Measurements from ENCODE around the gene MYL12A. TPM values are rescaled to one million over a fixed set of nuclear protein-coding genes. Genes with fewer than 3 reads are reported as not detected.
"Not testable (repeated sequence)": the region's sequence is repeated elsewhere in the genome, so short reads cannot be mapped to it uniquely, and the experiment has no call there.

The MYL12A gene
- total RNA-seq, 1 experiment from 2014 or later: 647 TPM

DNA sequence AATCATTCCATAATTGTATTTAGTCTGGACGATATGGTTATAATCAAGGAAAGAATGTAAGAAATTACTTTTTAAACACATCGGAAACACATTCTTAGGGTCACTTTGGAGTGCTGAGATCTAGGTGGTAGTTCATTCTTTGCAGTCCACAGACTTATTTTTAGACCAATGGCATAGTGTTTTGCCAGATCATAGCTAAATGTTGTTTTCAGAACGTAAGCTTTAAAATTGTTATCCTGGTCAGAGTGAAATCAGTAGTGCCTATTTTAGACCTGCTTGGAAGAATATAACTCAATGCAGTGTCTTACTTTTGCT lies 4.3 kb downstream of the MYL12A start:
- no peak for DNase-seq (ENCODE audit: extremely low read depth, low read depth)

DNA sequence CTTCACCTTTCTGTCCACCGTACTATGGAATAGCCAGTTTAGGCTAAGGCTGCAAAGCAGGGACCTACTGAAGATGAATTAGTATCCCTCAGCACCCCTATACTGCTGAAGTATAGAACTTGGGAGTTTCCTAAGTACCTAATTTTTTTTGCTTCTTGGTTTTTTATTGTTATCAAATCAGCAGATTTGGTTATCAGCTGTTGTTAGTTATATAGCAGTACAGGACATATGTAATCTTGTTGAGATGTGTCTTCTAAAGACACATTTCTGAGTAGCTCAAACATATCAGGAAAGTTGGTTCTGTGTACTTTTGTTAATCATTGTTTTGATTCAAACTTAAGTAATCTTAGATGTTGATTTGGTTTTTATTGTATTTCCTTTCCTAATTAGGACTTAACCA lies 5.2 kb downstream of the MYL12A start:
- no peak for DNase-seq (ENCODE audit: extremely low read depth, low read depth)

DNA sequence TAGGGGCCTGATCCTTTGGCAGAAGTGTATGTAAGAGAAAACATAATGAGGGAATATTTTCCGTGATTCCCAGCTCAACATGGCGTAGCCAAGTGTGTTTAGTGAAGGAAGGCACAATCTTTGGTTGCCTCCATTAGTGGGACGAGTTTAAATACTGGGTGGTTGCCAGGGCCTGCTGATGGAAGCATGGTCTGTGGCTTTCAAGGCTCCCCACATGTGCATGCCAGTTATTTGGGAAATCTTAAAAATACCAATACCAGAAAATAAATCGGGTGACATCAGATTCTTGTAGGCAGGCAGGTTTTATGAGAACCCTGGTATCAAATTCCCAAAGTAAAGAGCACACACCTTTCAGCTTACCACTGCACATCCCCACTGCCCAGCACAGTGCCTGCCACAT lies 7.1 kb downstream of the MYL12A start:
- DNase-seq (ENCODE audit: extremely low read depth, low read depth): no peak

DNA sequence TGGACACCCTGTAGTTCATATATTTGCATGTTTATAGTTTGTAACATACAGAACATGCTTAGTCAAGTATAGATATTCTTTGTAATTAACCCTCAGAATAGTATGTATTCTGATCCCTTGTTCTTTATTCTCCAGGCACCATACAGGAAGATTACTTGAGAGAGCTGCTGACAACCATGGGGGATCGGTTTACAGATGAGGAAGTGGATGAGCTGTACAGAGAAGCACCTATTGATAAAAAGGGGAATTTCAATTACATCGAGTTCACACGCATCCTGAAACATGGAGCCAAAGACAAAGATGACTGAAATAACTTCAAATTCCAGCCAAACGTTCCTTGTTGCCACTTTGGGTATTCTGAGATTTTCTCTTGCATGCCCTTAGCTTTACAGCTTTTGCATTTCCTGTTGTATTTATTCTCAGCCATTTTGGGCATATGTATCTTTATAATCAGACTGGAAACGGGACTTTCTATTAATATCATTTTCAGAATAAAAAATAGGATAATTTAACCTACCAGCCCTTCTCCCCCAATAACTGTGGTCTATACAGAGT lies 8.1 kb downstream of the MYL12A start:
- no peak for DNase-seq (ENCODE audit: extremely low read depth, low read depth)

DNA sequence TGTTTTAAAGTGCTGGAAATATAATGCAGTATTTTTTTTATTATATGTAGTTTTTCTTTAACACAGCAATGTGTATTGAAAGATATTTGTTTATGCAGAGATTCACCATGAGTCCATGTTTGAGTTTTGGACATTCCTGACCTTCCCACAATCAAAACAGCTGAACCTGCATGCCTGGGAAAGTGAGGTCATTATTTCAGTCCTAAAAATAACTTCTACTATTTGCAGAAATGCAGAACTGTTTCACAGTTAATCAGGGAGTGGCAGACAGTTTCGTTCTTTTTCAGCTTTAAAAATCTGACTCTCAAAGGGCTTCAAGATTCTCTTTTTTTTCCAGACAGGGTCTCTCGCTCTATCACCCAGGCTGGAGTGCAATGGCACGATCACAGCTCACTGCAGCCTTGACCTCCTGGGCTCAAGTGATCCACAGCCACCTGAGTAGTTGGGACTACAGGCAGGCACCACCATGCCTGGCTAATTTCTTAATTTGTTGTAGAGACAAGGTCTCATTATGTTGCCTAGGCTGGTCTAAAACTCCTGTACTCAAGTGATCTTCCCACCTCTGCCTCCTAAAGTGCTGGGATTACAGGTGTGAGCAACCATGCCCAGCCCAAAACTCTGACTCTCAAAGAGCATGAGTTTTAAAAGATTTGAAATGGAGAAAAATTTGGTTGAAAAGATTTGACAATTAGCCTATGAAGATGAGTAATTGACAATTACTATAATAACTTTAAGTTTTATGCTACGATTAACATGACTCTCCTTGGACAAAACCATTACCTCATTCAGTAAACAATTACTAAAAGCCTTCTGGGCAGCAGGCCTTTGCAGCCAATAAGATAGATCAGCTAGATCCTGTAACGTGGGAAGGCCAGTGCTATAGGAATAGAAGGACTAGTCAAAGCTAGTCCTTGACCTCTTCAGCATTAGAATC lies 9.4 kb downstream of the MYL12A start:
- DNase-seq (ENCODE audit: extremely low read depth, low read depth): no peak

DNA sequence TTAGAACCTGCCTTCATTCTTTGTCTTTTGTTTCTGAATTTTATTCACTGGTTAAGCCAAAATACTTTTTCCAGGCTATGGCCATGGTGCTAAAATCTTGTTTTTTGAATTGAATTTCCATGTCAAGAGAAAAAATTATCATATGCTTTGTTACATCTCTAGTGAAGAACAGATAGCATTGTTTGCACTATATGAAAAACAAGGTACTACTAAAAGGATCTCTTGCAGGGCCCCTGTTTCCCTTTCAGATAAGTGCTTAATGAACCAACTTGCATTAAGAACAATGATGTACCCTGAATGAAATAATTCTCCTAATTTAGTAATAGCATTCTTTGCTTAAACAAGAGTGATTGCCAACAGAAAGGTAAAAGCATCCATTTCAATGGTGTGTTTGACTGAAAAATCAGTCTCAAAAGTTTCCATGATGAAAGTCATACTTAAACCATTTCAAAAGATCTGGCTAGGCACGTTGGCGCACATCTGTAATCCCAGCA lies 10.1 kb downstream of the MYL12A start:
- DNase-seq (ENCODE audit: extremely low read depth, low read depth): no peak

DNA sequence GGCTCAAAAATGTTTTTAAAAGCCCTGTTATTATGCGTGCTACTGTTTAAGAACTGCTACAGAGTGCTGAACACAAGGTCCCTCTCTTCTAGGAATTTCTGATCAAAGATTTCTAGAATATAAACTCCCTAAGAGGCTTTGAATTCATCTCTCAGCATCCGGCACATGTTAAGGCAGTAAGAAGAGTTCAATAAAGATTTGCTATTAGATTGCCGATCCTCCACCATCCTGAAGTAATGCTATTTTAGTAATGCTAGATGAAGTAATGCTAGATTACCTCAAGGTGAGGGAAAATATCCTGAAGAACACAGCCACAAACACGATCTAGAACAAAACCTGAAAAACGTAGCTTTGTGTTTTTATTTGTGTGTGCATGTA lies 13.4 kb downstream of the MYL12A start:
- no peak for DNase-seq (ENCODE audit: extremely low read depth, low read depth)

DNA sequence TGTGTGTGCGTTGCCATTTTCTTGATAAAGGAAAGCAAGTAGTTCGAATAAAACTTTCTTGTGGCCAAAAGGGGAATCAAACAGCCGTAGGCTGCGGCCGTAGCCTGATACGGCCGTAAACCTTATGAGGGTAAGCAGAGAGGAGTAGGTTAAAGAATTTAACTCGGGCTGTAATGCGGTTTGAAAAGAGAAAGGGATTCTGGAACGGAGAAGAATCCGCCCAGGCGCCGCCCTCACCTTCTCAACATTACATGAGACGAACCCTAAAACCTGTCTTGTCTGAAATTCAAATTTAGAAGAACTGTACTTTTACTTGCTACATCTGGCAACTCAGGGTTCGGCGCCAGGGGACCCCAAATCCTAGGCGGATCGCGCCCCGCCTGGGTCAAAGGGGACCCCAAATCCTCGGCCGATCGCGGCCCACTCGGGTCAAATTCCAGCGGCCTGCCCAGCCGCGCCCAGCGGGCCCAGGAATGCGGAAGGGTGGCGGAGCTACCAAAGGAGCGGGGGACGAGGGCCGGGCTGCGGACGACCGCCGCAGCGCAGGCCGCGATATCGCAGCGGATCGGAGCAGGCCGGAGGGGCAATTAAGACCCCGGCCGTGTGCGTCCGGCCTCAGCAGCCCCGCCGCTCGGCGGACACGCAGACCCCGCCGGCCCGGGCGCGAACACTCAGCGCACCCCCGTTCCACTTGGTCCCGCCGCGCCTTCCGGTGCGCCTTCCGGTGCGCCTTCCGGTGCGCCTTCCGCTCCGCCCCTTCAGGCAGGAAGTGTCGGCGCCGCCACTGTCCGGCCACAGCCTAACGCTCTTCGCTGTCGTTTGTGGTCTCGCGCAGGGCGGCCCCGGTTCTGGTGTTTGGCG lies 14.0 kb downstream of the MYL12A start, which contains the start of gene MYL12B:
Gene MYL12B, plus strand, starts transcription at position 761 of the 861 bp plus-strand sequence. CDS start 10,766 bp downstream, outside the sequence.
- peak; percentile 58 for DNase-seq (ENCODE audit: extremely low read depth, low read depth)

DNA sequence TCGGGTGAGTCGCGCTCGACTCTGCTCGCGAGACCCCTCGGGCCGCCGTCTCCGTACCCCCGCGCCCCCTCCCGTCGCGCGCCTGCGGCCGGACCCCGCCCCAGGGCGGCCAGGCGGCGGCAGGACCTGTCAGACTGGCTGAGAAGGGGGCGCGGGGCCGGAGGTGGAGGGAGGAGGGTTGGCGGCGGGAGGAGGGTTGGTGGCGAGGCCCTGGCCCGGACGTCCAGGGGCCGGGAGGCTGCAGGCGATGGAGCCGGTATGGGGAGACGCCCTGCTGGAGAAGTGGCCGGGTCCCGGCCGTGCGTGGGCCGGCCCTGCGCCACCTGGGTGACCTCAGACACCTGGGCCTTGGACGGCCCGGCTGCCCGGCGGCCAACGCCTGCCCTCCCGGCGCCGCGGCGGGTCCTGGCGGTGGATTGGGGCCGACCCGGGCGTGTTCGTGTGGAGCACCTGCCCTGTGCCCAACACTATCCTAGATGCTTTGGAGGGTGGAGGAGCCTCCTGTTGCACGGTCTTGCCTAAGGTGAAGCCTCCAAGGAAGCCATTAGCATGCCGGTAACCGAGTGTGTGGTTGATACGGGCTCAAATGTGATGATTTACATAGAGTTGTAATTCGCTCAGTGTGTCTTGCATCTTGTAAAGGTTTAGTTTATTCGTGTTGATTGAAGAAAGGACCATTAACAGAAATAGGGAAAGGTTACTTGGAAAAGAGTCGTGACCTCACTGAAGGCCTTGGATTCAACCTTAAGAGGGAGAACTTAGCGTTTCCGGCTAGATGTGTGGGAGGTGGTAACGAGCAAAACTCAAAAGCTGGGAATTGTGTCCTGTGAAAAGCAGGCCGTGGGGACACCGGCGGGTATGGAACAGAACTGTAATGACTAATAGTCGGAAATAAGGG lies 14.9 kb downstream of the MYL12A start:
- no peak for DNase-seq (ENCODE audit: extremely low read depth, low read depth)

DNA sequence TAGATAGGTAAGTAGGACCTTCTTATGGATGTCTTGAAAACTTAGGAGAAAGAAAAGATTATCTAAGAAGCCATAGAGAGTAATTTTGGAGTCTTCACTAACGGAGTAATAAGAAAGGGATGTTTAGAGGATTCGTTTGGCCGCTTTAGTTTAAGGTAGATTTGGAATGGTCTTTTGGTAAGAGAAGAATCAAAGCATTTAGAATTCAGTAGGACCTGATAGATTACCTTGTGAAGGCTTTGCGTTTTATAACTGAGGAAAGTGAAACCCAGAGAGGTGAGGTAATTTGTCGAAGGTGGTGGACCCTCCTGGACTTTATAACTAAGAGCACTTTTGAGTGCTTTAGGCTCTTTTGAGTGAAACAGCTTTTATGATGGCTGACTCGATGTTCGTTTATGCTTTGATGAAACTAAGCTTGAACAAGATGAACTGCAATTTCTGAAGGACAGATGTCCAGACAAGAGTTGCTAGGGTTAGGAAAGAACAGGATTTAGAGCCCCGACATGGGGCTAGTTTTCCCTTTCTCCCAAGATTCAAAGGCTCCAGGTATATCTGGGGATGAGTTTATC lies 15.6 kb downstream of the MYL12A start:
- DNase-seq (ENCODE audit: extremely low read depth, low read depth): no peak

DNA sequence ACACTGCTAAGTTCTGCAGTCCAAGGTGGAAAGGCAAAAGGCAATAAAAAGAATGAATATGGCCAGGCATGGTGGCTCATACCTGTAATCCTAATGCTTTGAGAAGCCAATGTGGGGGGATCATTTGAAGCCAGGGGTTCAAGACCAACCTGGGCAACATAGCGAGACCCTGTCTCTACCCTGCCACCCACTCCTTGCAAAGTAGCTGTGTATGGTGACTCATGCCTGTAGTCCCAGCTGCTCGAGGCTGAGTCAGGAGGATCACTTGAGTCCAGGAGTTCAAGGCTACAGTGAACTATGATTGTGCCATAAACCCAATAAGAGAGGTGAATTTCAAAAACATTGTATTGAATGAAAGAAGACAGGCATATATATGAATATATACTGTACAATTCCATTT lies 16.8 kb downstream of the MYL12A start:
- no peak for DNase-seq (ENCODE audit: extremely low read depth, low read depth)

DNA sequence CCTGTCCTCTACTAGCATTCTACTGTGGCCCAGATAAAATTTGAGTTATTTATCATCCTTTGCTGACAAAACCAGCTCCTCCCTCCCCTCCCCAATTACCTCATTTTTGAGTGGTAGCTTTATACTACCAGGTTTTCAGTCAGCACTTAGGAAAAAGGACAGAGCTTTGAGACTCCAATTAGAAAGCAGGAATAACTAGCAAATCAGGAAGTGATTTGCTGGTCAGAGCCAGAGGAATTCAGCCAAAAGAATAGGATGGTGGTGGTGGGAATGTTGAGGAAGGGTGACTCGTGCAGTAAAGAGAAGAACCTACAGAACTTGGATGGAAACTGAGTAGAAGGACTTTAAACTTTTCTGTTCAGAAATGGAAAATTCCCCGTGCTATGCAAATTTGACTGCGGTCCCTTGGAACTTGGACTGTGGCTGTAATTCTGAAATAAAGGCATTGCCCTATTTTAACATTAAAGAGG lies 18.0 kb downstream of the MYL12A start:
- no peak for DNase-seq (ENCODE audit: extremely low read depth, low read depth)

DNA sequence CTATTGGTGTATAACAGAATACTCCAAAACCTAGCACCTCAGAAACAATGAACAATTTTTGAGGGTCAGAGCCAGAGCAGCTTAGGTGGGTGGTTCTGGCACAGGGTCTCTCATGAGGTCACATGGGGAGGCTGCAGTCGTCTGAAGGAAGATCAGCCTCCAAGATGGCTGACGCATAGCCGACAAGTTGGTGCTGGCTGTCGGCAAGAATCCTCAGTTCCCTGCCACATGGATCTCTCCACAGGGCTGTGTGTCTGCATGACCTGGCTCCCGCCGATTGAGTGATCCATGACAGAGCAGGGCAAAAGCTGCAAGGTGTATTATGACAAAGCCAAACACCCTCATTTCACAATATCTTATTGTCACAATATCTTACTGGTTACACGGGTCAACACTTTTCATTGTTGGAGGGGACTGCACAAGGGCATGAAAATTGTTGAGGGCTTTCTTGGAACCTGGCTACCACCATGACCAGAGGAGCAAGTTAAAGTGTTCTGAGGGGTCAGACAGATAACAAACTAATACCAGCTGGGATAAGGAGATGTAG lies 18.5 kb downstream of the MYL12A start:
- DNase-seq (ENCODE audit: extremely low read depth, low read depth): no peak

DNA sequence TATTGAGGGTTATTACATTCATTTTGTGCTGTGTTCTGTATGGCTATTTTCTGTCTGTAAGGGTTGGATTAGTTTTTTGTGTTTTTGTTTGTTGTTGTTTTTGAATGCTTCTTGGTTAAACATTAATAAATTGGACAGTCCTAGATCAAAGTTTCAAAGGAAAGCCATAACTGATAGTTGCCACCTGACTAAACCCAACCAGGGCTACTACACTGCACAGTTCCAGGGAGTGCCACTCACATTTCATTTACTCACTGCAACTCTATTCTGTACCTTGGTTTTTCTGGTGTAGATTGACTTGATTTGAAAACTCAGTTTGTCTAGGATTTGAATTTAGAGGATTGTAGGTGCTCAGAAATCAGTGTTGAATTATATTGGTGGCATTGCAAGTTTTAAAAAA lies 20.7 kb downstream of the MYL12A start:
- no peak for DNase-seq (ENCODE audit: extremely low read depth, low read depth)

DNA sequence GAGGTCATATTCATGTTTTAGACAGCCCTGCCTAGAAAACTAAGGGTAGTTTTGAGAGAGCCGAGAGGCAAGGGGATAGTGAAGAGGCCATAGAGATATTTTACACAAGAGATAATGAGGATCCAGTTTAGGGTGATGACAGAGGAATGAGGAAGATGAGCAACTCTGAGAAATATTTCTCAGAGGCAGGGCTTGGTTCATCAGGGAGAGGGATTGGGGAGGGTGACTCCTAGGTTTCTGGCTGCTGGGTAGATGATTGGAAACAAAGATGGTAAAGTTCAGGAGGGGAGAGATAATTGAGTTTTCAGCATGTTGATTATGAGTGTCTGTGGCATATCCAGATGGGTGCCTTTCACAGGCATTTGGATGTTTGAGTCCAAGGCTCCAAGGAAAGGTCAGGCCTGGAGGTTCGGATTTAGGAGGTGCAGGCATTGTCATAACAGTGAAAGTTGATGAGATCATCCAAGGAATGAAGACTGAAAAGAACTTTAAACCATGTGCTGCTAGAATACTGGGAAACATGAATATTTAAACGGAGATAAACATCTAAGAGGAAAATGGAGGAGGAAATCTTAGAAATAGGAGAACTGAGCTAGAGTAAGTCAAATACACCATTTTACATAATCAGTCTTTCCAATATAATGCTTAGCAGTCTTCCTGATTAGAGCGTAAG lies 21.8 kb downstream of the MYL12A start:
- DNase-seq (ENCODE audit: extremely low read depth, low read depth): no peak

DNA sequence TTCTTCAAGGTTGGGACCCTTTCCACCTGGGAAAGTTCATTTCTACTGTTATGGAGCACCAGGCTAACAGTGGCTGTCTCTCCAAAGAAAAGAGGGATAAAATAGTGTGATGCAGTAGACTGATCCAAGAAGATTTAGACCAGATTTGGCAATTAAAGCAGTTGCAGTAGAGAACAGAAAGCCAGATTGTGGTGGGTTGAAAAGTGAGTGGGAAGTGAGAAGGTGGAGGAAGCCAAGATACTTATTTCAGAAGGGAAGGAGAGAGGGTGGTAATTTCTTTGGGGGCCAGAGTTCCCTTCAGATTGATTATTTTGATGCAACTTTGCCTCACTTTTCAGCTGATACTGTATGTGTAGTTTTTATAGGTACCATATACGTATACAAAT lies 22.3 kb downstream of the MYL12A start:
- no peak for DNase-seq (ENCODE audit: extremely low read depth, low read depth)

DNA sequence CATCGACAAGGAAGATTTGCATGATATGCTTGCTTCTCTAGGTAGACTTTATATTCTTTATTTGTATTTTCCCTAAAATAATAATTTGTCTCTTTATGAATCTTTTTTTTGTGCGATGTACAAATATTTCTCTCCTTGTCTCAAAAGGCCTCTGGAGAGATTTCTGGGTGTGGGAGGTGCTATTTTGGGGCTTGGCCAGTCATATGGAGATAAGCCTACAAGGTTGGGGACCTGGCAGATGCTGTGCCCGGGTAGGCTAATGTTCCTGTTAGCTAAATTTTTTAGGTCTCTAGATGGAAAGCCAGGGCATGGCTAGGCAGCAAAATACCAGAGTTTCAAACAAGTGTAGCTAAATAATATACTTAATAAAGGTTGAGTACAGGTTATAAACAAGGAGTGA lies 25.4 kb downstream of the MYL12A start:
- no peak for DNase-seq (ENCODE audit: extremely low read depth, low read depth)

DNA sequence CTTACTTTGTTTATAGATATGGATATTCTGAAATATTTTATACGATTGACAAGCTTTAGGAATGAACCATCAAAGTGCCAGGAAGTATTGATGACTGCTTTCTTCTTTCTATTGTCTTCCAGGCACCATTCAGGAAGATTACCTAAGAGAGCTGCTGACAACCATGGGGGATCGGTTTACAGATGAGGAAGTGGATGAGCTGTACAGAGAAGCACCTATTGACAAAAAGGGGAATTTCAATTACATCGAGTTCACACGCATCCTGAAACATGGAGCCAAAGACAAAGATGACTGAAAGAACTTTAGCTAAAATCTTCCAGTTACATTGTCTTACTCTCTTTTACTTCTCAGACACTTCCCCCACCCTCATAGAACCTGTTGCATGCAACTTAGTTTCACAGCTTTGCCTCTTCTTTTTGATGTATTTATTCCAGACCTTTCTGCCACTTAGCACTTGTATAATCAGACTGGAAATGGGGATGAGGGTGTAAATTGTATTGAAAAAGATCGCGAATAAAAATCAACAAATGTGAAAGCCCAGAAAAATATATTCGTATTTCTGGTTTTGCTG lies 30.1 kb downstream of the MYL12A start:
- DNase-seq (ENCODE audit: extremely low read depth, low read depth): not testable (repeated sequence)

Measured in NCI-H460 (cell line).